Measurements from ENCODE around the gene CDC27.
"Not testable (repeated sequence)": the region's sequence is repeated elsewhere in the genome, so short reads cannot be mapped to it uniquely, and the experiment has no call there.

The CDC27 gene

DNA sequence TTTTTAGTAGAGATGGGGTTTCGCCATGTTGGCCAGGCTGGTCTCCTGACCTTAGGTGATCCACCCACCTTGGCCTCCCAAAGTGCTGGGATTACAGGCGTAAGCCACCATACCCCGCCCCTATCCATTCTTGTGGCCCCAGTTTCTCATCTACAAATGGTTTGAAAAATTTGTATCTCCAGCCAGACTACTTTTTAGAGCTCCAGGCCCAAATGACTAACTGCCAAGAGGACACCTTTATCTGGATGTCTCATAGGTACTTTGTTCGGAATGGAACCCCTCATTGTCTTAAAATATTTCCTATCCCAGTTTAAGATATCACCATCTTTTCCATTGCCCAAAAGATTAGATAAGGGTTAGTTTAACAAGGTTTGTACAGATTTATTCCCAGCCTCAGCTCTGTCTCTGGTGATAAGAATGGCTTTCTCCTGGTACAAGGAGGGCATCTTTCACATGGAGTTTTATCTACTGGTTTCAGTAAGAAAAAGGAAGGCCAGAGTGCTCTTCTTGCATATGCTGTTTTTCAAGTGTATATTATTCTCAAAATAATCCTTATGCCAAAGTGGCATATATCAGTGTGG is 4.9 kb upstream of the CDC27 start:
- Mint-ChIP-seq H3K27ac (no peak overlapping the region), H3K27me3 (no peaks in the 10 kb centered on the region), H3K4me3 (no peak overlapping the region), H3K36me3 (no peaks in the 10 kb centered on the region), H3K4me1 (peaks cover 21% of the 10 kb centered on the region), H3K9me3 (no peaks in the 10 kb centered on the region)
- no peak for DNase-seq (ENCODE audit: low spot score in 2 of 2)
- ATAC-seq (ENCODE audit: low read depth): no peak

DNA sequence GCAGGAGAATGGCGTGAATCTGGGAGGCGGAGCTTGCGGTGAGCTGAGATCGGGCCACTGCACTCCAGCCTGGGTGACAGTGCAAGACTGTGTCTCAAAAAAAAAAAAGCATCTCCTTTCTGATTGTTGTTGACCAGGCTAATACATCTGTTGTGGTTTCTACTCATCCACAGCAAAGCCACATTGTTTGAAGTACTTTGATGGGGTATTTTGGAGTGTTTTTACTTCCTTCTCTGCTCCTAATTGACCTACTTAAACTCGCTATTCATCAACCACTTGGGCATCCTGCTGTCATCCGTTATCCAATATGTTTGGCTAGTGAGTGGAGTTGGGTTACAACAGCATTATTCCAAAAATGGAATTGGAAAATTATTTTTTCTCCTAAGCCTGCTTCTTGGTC is 3.5 kb upstream of the CDC27 start:
- Mint-ChIP-seq H3K9me3 (no peaks in the 10 kb centered on the region), H3K4me3 (no peak overlapping the region), H3K27me3 (no peaks in the 10 kb centered on the region), H3K4me1 (peaks cover 19% of the 10 kb centered on the region), H3K36me3 (no peaks in the 10 kb centered on the region), H3K27ac (no peak overlapping the region)
- peak; percentile 13 for ATAC-seq (ENCODE audit: low read depth)
- DNase-seq (ENCODE audit: low spot score in 2 of 2): no peak

DNA sequence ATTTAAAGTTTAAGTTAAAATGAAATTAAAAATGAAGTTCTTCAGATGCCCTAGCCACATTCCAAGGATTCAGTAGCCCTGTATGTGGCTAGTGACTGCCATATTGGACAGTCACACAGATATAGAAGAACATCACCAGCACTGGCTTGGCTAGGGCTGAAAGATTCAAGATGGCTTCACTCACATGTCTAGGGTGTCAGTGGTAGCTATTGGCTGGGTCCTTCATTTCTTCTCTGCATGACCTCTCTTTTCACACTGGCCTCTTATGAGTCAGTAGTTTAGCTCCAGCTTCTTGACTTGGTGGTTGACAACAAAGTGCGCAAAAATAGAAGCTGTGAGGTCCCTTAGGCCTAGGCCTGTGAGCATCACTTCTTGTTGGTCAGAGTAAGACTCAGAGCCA is 1.7 kb upstream of the CDC27 start:
- H3K4me1 Mint-ChIP-seq: peaks cover 26% of the 10 kb centered on the region
- no peak overlapping the region for H3K27ac Mint-ChIP-seq
- no peak for DNase-seq (ENCODE audit: low spot score in 2 of 2)
- no peak overlapping the region for H3K4me3 Mint-ChIP-seq
- H3K27me3 Mint-ChIP-seq: no peaks in the 10 kb centered on the region
- H3K9me3 Mint-ChIP-seq: no peaks in the 10 kb centered on the region
- ATAC-seq (ENCODE audit: low read depth): no peak
- H3K36me3 Mint-ChIP-seq: peaks cover 5% of the 10 kb centered on the region

DNA sequence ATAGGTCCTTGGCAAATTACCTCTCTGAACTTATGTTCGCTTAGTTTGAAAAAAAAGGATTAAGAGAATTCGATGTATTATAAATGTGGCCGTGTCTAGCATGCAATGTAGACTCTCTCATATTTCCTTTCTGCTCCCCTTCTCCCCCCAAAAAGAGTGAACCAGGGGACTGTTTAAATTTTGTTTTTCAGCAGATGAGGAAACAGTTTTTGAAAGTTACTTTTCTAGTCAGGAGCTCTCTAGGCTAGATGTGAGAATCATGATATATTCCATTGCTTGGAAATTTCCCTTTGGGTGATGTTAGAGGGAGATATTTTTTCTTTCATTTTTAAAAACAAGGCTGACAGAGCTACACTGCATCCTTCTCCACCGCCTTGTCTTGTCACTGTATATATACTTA is 1.1 kb upstream of the CDC27 start:
- H3K4me1 Mint-ChIP-seq: peaks cover 27% of the 10 kb centered on the region
- no peak overlapping the region for H3K27ac Mint-ChIP-seq
- no peak for DNase-seq (ENCODE audit: low spot score in 2 of 2)

DNA sequence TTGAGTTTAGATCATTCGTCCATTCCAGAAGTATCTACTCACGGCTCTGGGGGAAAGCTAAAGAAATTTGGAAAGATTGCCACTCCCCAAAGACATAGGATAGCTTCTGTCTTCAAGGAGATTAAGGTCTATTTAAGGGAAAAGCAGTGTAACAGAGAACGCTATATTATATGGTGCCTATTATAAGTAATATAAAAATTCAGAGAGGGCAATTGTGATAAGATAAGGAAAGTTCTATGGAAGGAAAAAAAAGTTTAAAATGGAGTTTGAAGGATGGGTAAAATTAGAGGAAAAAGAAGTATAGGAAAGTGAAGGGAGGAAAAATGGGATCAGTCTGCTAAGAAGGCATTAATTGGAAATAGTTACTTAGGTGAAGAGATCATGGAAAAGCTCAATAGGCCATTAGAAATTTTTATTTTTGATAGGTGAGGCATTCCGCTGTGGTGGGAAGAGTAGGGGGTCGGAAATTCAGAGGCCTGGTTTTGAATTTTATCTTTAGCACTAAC is 690 bp upstream of the CDC27 start:
- Mint-ChIP-seq H3K9me3 (no peaks in the 10 kb centered on the region), H3K27ac (peak overlapping the region; percentile 95), H3K4me1 (peaks cover 27% of the 10 kb centered on the region)

More for the DNA sequence above, 1.1 kb upstream of the CDC27 start:
- Mint-ChIP-seq H3K4me3 (no peak overlapping the region), H3K27me3 (no peaks in the 10 kb centered on the region), H3K36me3 (peaks cover 5% of the 10 kb centered on the region), H3K9me3 (no peaks in the 10 kb centered on the region)
- no peak for ATAC-seq (ENCODE audit: low read depth)

DNA sequence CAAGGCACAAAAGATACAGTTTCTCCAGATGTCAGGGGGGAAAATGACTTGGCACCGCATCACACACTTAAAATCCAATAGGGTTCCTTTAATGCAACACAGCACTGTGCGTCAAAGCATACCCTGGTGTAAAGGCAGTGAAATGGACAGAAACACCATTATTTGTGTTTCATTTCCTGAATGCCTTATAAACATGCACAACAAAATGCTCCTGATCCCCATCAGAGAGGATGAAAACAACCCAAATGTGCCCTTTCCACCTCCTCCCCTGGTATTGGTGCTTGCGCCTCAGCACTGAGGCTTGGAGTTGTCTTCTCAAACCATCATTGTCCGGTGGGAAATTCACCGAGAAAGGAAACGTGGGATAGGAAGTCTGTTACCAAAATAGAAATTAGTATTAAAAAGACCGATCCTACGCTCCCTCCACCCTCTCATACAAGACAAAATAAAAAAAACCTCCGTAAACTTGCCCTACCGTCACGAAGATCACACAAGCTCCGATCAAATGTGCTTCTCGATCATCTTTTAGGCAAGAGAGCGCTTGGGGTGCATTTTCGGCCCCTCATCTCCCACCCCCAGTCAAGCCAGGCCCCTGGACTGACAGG is 722 bp downstream of the CDC27 start:
- Mint-ChIP-seq H3K9me3 (no peaks in the 10 kb centered on the region), H3K27me3 (no peaks in the 10 kb centered on the region), H3K36me3 (peaks cover 7% of the 10 kb centered on the region), H3K4me1 (peaks cover 32% of the 10 kb centered on the region), H3K4me3 (peak overlapping the region; percentile 95), H3K27ac (peak overlapping the region; percentile 95)
- DNase-seq (ENCODE audit: low spot score in 2 of 2): no peak
- no peak for ATAC-seq (ENCODE audit: low read depth)

More for the DNA sequence above, 690 bp upstream of the CDC27 start:
- DNase-seq (ENCODE audit: low spot score in 2 of 2): no peak
- ATAC-seq (ENCODE audit: low read depth): no peak
- H3K36me3 Mint-ChIP-seq: peaks cover 5% of the 10 kb centered on the region
- H3K4me3 Mint-ChIP-seq: peak overlapping the region; percentile 95
- H3K27me3 Mint-ChIP-seq: no peaks in the 10 kb centered on the region

DNA sequence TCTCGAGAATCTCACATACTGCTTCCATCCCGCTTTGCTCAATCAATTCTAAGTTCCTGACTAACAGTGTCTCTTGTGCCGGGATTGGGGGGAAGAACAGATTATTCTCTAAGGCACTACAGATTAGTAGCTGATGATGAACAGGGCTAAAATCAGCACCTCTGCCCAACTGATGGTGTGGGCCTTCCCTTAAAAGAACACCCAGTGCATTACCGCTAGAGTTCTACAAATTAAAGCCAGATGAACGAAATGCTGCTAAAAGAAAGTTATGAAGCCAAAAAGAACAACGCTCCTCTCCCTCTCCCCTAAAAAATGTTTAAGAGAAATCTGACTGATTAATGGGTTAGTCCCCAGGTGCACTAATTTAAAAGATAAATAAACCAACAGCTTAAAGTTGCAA is 4.4 kb downstream of the CDC27 start:
- Mint-ChIP-seq H3K36me3 (peaks cover 12% of the 10 kb centered on the region), H3K27ac (no peak overlapping the region), H3K4me3 (no peak overlapping the region), H3K4me1 (peaks cover 27% of the 10 kb centered on the region), H3K9me3 (no peaks in the 10 kb centered on the region), H3K27me3 (no peaks in the 10 kb centered on the region)
- DNase-seq (ENCODE audit: low spot score in 2 of 2) (no peak), ATAC-seq (ENCODE audit: low read depth) (no peak)

DNA sequence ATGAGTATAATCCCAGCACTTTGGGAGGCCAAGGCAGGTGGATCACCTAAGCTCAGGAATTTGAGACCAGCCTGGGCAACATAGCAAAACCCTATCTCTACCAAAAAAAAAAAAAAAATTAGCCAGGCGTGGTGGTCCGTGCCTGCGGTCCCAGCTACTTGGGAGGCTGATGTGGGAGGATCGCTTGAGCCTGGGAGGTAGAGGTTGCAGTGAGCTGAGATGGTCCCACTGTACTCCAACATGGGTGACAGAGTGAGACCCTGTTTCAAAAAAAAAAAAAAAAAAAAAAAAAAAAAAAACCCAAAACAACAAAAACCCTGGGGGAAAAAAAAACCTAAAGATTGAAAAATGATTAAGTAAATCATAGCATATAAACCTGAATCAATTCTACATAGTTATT is 8.1 kb downstream of the CDC27 start:
- DNase-seq (ENCODE audit: low spot score in 2 of 2); H3K4me3 Mint-ChIP-seq; ATAC-seq (ENCODE audit: low read depth); H3K9me3 Mint-ChIP-seq; H3K27me3 Mint-ChIP-seq; H3K27ac Mint-ChIP-seq: not testable (repeated sequence)
- Mint-ChIP-seq H3K36me3 (peaks cover 20% of the 10 kb centered on the region), H3K4me1 (peaks cover 26% of the 10 kb centered on the region)

DNA sequence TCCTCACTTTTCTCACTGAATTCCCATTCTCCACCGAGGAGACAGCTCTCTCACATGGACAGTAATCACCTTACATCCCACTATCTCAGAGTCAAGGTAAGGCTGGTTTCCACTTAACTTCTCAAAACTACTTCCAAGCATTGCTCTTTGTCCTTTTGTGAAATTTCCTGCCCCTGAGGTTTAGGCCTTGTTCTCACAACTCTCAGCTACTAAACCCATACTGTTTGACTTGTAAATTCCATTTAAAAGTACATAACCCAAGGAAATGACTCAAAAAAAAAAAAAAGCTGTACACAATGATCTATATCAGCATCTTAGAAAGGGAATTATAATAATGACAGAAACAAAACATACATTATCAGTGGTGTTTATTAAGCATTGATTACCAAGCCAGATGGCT is 8.8 kb downstream of the CDC27 start:
- no peaks in the 10 kb centered on the region for H3K9me3 Mint-ChIP-seq
- peaks cover 23% of the 10 kb centered on the region for H3K4me1 Mint-ChIP-seq
- H3K27me3 Mint-ChIP-seq: no peaks in the 10 kb centered on the region
- DNase-seq (ENCODE audit: low spot score in 2 of 2): no peak
- no peak overlapping the region for H3K4me3 Mint-ChIP-seq
- H3K27ac Mint-ChIP-seq: no peak overlapping the region
- ATAC-seq (ENCODE audit: low read depth): no peak
- peaks cover 18% of the 10 kb centered on the region for H3K36me3 Mint-ChIP-seq

DNA sequence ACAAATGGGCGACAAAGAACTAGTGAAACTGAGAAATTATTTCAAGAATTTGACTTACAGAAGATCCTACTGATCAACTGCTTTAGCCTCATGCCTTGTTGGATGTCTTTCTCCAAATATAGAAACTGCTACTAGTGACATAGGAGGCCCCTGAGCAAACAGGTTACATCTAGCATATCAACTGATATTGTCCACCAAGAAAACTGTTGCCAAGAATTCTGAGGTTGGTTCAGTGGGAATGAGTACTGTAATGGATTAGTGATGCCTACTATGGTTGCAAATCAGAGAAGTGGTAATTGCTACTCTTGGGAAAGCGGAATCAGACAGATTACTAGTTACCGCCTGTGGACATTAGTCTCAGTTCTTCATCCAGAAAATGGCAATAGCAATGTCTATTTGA is 10.0 kb downstream of the CDC27 start:
- Mint-ChIP-seq H3K9me3 (peaks cover 2% of the 10 kb centered on the region), H3K4me3 (no peak overlapping the region), H3K4me1 (peaks cover 21% of the 10 kb centered on the region), H3K27me3 (no peaks in the 10 kb centered on the region), H3K36me3 (peaks cover 22% of the 10 kb centered on the region), H3K27ac (no peak overlapping the region)
- DNase-seq (ENCODE audit: low spot score in 2 of 2) (no peak), ATAC-seq (ENCODE audit: low read depth) (no peak)

DNA sequence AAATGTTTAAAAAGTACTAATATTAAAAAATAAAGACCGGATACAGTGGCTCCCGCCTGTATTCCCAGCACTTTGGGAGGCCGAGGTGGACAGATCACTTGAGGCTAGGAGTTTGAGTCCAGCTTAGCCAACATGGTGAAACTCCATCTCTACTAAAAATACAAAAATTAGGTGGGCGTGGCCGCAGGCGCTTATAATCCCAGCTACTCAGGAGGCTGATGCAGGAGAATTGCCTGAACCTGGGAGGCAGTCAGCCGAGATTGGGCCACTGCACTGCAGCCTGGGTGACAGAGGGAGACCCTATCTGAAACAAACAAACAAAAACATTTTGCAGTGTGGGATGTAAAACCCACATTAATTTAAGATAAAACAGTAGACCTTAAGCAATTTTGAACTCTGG is 11.8 kb downstream of the CDC27 start:
- H3K9me3 Mint-ChIP-seq: peaks cover 2% of the 10 kb centered on the region
- H3K4me1 Mint-ChIP-seq: peaks cover 18% of the 10 kb centered on the region
- no peak overlapping the region for H3K4me3 Mint-ChIP-seq
- H3K36me3 Mint-ChIP-seq: peaks cover 23% of the 10 kb centered on the region
- DNase-seq (ENCODE audit: low spot score in 2 of 2) (no peak), ATAC-seq (ENCODE audit: low read depth) (no peak)
- H3K27ac Mint-ChIP-seq: no peak overlapping the region
- no peaks in the 10 kb centered on the region for H3K27me3 Mint-ChIP-seq

DNA sequence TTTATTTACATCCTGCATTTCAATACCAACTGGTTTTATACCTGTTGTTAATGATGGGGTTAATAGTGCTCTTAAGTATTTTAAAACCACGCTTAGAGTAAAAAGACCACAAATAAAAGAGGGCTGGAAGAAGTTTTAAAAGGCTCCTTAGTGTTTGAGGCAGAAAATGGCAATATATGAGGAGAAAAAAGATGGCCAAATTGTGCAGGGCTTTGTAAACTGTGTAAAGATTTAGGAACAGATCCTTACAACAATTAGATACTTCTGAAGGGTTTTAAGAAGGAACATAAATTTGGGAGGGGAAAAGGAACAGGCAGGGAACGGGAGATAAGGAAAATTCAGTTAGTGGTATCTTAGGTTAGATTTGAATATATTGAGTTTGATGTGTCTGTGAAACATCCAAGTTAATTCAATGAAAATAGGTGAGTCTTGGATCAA is 12.7 kb downstream of the CDC27 start:
- H3K36me3 Mint-ChIP-seq: peaks cover 23% of the 10 kb centered on the region
- H3K27ac Mint-ChIP-seq: no peak overlapping the region
- no peak overlapping the region for H3K4me3 Mint-ChIP-seq

DNA sequence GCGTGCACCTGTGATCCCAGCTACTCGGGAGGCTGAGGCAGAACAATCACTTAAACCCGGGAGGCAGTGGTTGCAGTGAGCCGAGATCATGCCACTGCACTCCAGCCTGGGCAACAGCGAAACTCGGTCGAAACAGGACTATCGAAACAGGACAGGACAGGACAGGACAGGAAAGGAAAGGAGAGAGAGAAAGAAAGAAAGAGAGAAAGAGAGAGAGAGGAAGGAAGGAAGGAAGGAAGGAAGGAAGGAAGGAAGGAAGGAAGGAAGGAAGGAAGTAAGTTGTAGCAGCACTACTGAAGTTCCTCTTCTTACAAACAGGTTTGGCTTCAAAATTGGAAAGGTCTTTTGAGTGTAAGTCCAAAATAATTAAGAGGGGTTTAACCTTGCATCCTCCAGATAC is 14.3 kb downstream of the CDC27 start:
- Mint-ChIP-seq H3K4me1 (peaks cover 23% of the 10 kb centered on the region), H3K36me3 (peaks cover 25% of the 10 kb centered on the region)
- not testable (repeated sequence) for H3K4me3 Mint-ChIP-seq; H3K9me3 Mint-ChIP-seq; H3K27me3 Mint-ChIP-seq; DNase-seq (ENCODE audit: low spot score in 2 of 2); H3K27ac Mint-ChIP-seq; ATAC-seq (ENCODE audit: low read depth)

More for the DNA sequence above, 12.7 kb downstream of the CDC27 start:
- H3K9me3 Mint-ChIP-seq: peaks cover 2% of the 10 kb centered on the region
- no peak for ATAC-seq (ENCODE audit: low read depth)
- H3K27me3 Mint-ChIP-seq: no peaks in the 10 kb centered on the region
- peaks cover 15% of the 10 kb centered on the region for H3K4me1 Mint-ChIP-seq
- no peak for DNase-seq (ENCODE audit: low spot score in 2 of 2)

DNA sequence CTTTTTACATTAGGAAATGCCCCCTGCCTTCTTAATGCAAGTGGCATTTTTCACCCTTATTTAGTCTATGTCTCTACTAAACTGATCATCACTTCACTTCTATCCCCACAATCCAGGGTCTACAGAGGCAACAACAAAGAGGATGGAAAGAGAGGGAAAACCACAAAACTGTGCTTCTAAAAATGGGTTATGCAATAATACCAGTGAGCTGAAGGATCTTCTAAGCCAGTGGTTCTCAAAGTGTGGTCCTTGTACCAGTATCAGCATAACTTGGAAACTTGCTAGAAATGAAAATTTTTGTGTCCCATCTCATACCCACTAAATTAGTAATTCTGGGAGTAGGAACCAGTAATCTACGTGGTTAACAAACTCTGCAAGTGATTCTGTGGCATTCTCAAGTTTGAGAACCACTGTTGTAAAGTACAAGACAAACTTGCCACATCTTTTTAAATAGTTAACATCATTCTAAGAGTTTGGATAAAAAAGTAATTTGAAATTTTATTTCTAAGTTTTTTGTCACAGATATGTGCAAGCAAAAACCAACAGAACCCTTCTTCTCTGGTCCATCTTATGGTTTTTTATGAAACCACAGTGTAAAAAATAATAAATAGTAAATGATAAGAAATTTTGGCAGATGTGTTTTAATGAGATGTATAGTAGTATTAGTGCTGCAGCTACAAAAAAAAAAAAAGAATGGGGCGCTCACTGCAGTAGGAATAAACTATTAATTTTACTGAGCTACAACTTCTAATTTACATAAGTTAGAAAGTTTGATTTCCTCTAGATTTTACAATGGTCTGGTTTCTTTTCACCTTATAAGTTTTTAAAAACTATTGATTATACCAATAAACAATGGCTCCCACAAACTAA is 16.2 kb downstream of the CDC27 start:
- no peak for ATAC-seq (ENCODE audit: low read depth)
- no peak overlapping the region for H3K27ac Mint-ChIP-seq

More for the DNA sequence above, 16.2 kb downstream of the CDC27 start:
- Mint-ChIP-seq H3K36me3 (peaks cover 23% of the 10 kb centered on the region), H3K4me3 (no peak overlapping the region), H3K4me1 (peaks cover 21% of the 10 kb centered on the region), H3K9me3 (peaks cover 2% of the 10 kb centered on the region), H3K27me3 (no peaks in the 10 kb centered on the region)
- no peak for DNase-seq (ENCODE audit: low spot score in 2 of 2)
